OCI-LY3 (cell line): ENCODE data around the gene GCKR.

ENCODE experiments used
- H2AFZ ChIP-seq: fragments of 200-600, 300-600 bp; shearing (Covaris generic); 2 replicates; pipeline ENCODE4 v1.6.0; 2014; ENCODE audit warnings: antibody characterized with exemption, low read depth, low read length
- H3K27ac ChIP-seq: fragments of 200-600, 300-600 bp; sonication (generic); 2 replicates; pipeline ENCODE4 v1.5.1; 2014; ENCODE audit warnings: mild to moderate bottlenecking, low read length, moderate library complexity, mixed read lengths
- H3K27me3 ChIP-seq: fragments of 200-600, 300-600 bp; sonication (generic); 2 replicates; pipeline ENCODE4 v1.6.1; 2014; ENCODE audit warnings: low read depth, low read length, mixed read lengths
- H3K36me3 ChIP-seq: fragments of 200-600, 300-600 bp; sonication (generic); replicated peaks from 2 replicates; pipeline ENCODE3; 2014; ENCODE audit warnings: low read depth, low read length, mixed read lengths
- H3K4me1 ChIP-seq: fragments of 300-600, 200-600 bp; sonication (generic); 2 replicates; pipeline ENCODE4 v1.6.1; 2014; ENCODE audit warnings: low read length, mixed read lengths
- H3K4me2 ChIP-seq: fragments of 200-600, 300-600 bp; sonication (generic); 2 replicates; pipeline ENCODE4 v1.6.1; 2014; ENCODE audit warnings: low read length, mixed read lengths
- H3K4me3 ChIP-seq: fragments of 300-600, 200-600 bp; sonication (generic); 2 replicates; pipeline ENCODE4 v1.5.1; 2014; ENCODE audit warnings: antibody characterized with exemption, mild to moderate bottlenecking, low read length, moderate library complexity
- H3K79me2 ChIP-seq: fragments of 300-600, 200-600 bp; shearing (Covaris generic); 2 replicates; pipeline ENCODE4 v1.6.1; 2014; ENCODE audit warnings: mild to moderate bottlenecking, low read length, mixed read lengths
- H3K9ac ChIP-seq: fragments of 300-600, 200-600 bp; shearing (Covaris generic); 2 replicates; pipeline ENCODE4 v1.6.0; 2014; ENCODE audit warnings: mild to moderate bottlenecking, low read length, moderate library complexity
- H3K9me3 ChIP-seq: fragments of 200-600, 300-600 bp; shearing (Covaris generic); 2 replicates; pipeline ENCODE4 v1.6.1; 2014; ENCODE audit warnings: low read length, mixed read lengths; ENCODE audit not compliant: insufficient read depth
- H4K20me1 ChIP-seq: fragments of 200-600, 300-600 bp; sonication (generic); 2 replicates; pipeline ENCODE4 v1.6.1; 2016; ENCODE audit warnings: low read length, mixed read lengths; ENCODE audit not compliant: insufficient read depth
- EZH2phosphoT487 ChIP-seq: fragments of 200-600 bp; shearing (Covaris generic); IDR thresholded peaks from 2 replicates; pipeline ENCODE4 v1.6.1; 2018; ENCODE audit warnings: antibody characterized with exemption, mixed run types, low read depth
- TF ChIP-seq, protein P1 (sequence below): fragments of 200-600, 300-600 bp; sonication (generic); IDR thresholded peaks from 2 replicates; pipeline ENCODE4 v1.5.1; 2014; ENCODE audit warnings: antibody characterized with exemption, low read length, low read depth

Gene GCKR

GRCh38 chr2:27520316-27520715, 23.7 kb downstream of the GCKR start:
- Histone ChIP-seq H3K27ac (no peak overlapping the region), H3K79me2 (no peaks in the 10 kb centered on the region), H3K9me3 (no peaks in the 10 kb centered on the region), H3K27me3 (no peaks in the 10 kb centered on the region), H3K36me3 (no peaks in the 10 kb centered on the region), H3K4me3 (no peak overlapping the region), H3K4me2 (no peak overlapping the region), H3K9ac (no peak overlapping the region), H2AFZ (no peak overlapping the region), H4K20me1 (no peaks in the 10 kb centered on the region), H3K4me1 (no peaks in the 10 kb centered on the region)
- TF ChIP-seq, protein P1, sequence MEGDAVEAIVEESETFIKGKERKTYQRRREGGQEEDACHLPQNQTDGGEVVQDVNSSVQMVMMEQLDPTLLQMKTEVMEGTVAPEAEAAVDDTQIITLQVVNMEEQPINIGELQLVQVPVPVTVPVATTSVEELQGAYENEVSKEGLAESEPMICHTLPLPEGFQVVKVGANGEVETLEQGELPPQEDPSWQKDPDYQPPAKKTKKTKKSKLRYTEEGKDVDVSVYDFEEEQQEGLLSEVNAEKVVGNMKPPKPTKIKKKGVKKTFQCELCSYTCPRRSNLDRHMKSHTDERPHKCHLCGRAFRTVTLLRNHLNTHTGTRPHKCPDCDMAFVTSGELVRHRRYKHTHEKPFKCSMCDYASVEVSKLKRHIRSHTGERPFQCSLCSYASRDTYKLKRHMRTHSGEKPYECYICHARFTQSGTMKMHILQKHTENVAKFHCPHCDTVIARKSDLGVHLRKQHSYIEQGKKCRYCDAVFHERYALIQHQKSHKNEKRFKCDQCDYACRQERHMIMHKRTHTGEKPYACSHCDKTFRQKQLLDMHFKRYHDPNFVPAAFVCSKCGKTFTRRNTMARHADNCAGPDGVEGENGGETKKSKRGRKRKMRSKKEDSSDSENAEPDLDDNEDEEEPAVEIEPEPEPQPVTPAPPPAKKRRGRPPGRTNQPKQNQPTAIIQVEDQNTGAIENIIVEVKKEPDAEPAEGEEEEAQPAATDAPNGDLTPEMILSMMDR = no peak
- TF ChIP-seq EZH2phosphoT487 = no peak

DNA sequence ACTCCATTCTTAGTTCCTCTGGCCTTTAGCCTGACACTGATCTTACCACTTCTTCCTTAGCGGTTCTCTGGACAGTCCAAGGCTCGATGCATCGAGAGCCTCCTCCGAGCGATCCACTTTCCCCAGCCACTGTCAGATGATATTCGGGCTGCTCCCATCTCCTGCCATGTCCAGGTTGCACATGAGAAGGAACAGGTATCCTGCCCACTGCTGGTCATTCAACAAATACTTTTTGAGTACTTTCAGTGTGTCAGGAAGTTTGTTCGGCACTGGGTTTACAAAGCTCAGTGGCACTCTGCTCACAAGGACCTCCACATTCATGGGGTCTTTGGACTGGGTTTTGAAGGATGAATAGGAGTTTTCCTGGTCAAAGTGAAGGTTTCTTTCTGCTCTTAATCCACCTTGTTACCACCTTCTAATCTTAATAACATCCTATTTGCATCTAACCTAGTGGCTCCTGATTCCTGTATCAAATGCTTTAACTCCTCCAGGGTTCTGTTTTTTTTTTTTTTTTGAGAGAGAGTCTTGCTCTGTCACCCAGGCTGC, 25.8 kb downstream of the GCKR start:
- H3K4me3 ChIP-seq = no peak overlapping the region
- H3K79me2 ChIP-seq = no peaks in the 10 kb centered on the region

DNA sequence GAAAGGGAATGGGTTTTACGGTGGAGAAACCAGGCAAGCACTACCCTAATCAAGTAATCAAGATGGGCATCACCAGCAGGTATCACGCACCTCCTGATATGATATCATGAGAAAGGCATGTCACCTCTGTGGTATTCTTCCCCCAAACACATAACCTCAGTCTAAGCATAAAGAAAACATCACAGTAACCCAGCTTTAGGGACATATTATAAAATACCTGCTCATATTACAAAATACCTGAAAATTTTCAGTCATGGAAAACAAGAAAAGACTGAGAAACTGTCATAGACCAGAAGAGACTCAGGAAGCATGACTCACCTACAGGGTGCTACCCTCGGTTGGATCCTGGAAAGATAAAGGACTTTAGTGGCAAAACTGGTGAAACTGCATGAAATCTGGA, 30.5 kb downstream of the GCKR start:
- Histone ChIP-seq H3K79me2 (no peaks in the 10 kb centered on the region), H3K9me3 (no peaks in the 10 kb centered on the region), H3K4me1 (no peaks in the 10 kb centered on the region), H4K20me1 (no peaks in the 10 kb centered on the region), H2AFZ (no peak overlapping the region), H3K9ac (no peak overlapping the region), H3K4me2 (no peak overlapping the region), H3K4me3 (no peak overlapping the region), H3K27me3 (0 out of 2 replicates have a peak, but pooled peaks cover 2% of the 10 kb centered on the region), H3K36me3 (no peaks in the 10 kb centered on the region), H3K27ac (no peak overlapping the region)
- no peak for TF ChIP-seq EZH2phosphoT487
- TF ChIP-seq, protein P1 = no peak

More for the DNA sequence above, 25.8 kb downstream of the GCKR start:
- Histone ChIP-seq H3K4me2 (no peak overlapping the region), H3K9ac (no peak overlapping the region), H3K4me1 (no peaks in the 10 kb centered on the region), H3K27ac (no peak overlapping the region), H3K36me3 (no peaks in the 10 kb centered on the region), H4K20me1 (no peaks in the 10 kb centered on the region), H2AFZ (no peak overlapping the region), H3K9me3 (no peaks in the 10 kb centered on the region), H3K27me3 (no peaks in the 10 kb centered on the region)
- TF ChIP-seq, protein P1 = no peak
- no peak for TF ChIP-seq EZH2phosphoT487

DNA sequence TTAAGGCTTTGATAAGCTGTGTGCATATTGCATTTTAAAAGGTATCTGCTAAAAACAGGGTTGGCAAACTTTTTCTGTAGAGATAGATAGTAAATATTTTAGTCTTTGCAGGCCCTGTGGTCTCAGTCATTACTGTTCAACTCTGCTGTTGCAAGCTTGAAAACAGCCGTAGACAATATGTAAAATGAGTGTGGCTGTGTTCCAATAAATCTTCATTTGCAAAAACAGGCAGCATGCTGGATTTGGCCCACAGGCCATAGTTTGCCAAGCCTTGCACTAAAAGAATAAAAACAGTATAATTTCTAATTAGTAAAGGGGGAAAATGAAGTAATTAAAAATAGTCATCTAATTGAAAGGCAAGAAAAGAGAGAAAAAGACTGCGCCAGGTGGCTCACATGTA, 35.3 kb downstream of the GCKR start:
- no peak overlapping the region for H3K4me3 ChIP-seq
- no peak overlapping the region for H3K9ac ChIP-seq
- TF ChIP-seq, protein P1 = no peak
- TF ChIP-seq EZH2phosphoT487 = no peak
- no peaks in the 10 kb centered on the region for H3K9me3 ChIP-seq
- H3K4me1 ChIP-seq = no peaks in the 10 kb centered on the region
- H3K4me2 ChIP-seq = no peak overlapping the region
- H4K20me1 ChIP-seq = no peaks in the 10 kb centered on the region
- no peak overlapping the region for H3K27ac ChIP-seq
- H2AFZ ChIP-seq = no peak overlapping the region
- H3K79me2 ChIP-seq = no peaks in the 10 kb centered on the region
- H3K27me3 ChIP-seq = 0 out of 2 replicates have a peak, but pooled peaks cover 18% of the 10 kb centered on the region
- no peaks in the 10 kb centered on the region for H3K36me3 ChIP-seq
